Sigmoid colon (tissue), 7 donors: ENCODE data around the gene PIP5KL1. TPM values are rescaled to one million over a fixed set of nuclear protein-coding genes. Genes with fewer than 3 reads are reported as not detected.

Experiments
- DNase-seq: peaks from one replicate; pipeline ENCODE4 v3.0.0-alpha.2; 2019
- H3K27ac ChIP-seq, 4 donors: fragments of 200-600 bp; sonication (generic); one replicate each; pipeline ENCODE4 v1.5.1; 2016 to 2019; ENCODE audit warnings: mild to moderate bottlenecking in 1 of 4
- H3K27me3 ChIP-seq, 3 donors: fragments of 200-600 bp; sonication (generic); one replicate each; pipeline ENCODE4 v1.5.1; 2019; ENCODE audit warnings: mild to moderate bottlenecking in 1 of 3
- H3K36me3 ChIP-seq, 4 donors: fragments of 200-600 bp; sonication (generic); one replicate each; pipeline ENCODE4 v1.5.1; 2016 to 2019
- H3K4me1 ChIP-seq, 4 donors: fragments of 200-600 bp; sonication (generic); one replicate each; pipeline ENCODE4 v1.5.1; 2017 to 2019
- H3K4me3 ChIP-seq, 4 donors: fragments of 200-600 bp; sonication (generic); one replicate each; pipeline ENCODE4 v1.5.1; 2017 to 2019; ENCODE audit warnings: mild to moderate bottlenecking in 2 of 4, moderate library complexity in 1 of 4
- H3K9me3 ChIP-seq, 4 donors: fragments of 200-600 bp in 3 of 4; sonication (generic) in 3 of 4; one replicate each; pipeline versions ENCODE4 v1.5.1 to v1.6.1; 2013 to 2019
- EP300 ChIP-seq, 4 donors: sonication (generic); formaldehyde crosslinking; IDR thresholded peaks; one replicate each; pipeline ENCODE4 v1.6.1; 2017; ENCODE audit warnings: antibody characterized with exemption in 4 of 4
- POLR2A ChIP-seq, 2 donors: fragments of 450-650 bp; IDR thresholded peaks; one replicate each; pipeline ENCODE4 v1.6.1; 2016; ENCODE audit warnings: antibody characterized with exemption in 2 of 2, mild to moderate bottlenecking in 2 of 2, moderate library complexity in 2 of 2
- POLR2AphosphoS5 ChIP-seq, 4 donors: sonication (generic); formaldehyde crosslinking; IDR thresholded peaks; one replicate each; pipeline ENCODE4 v1.6.1; 2017; ENCODE audit warnings: antibody characterized with exemption in 4 of 4
- WGBS, 2 donors: extraction: QIAGEN DNeasy Blood & Tissue Kit; methylation state at CpG; one replicate each; pipeline ENCODE4 v1.1.7; 2013; 5-methylcytosine and 5-hydroxymethylcytosine counted together
- intact Hi-C: fragments of 100-400 bp; cut with DNase I; formaldehyde crosslinking; loops from one replicate; pipeline ENCODE4 v1.15.1; 2023
- polyA plus RNA-seq, 3 donors: library from polyadenylated mRNA; stranded (reverse); fragments of 200-250 nt; gene quantifications; one replicate each; pipeline ENCODE4 v1.2.3, GENCODE V29; 2013
- total RNA-seq, 4 donors: library from RNA; depleted of rRNA; stranded (reverse); fragments of >200 nt; gene quantifications; one replicate each; pipeline ENCODE4 v1.1.0, GENCODE V29; 2016
- TF ChIP-seq, protein P1 (sequence below), 4 experiments: fragments of 450-650 bp in 3 of 4; fragments of 200-600 bp in 1 of 4; IDR thresholded peaks; one replicate each; pipeline ENCODE4 v1.5.1; 2016 to 2019; ENCODE audit warnings: antibody characterized with exemption in 4 of 4, mild to moderate bottlenecking in 3 of 4, moderate library complexity in 2 of 4
- donor health status: healthy with polysubstance abuse.
- donor health status: Bipolar disorder and iron deficiency.
- donor health status: healthy.

PIP5KL1 gene
- total and polyA plus RNA-seq, 7 donors, result 0.16 to 4.2 (median 2.1) TPM; not detected in 1

DNA sequence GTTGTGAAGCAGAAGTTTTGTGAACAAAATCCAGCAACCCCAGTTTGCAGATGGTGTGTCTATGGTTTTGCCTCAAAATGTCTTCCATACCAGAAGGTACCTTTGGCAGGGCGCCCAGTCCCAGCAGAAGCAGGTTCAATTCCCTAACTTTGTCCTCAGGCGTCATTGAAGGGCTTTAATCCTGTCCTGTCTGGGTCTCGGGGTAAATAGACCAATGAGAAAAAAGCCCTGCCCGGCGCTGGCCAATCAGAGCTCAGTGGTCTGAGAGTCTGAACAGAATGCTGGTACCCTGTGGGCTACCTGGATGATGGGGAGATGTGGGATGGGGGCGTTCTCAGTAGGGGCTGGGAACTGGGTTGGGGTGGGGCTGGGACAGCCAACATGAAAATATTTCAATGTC lies 7.5 kb downstream of the PIP5KL1 start:
- no peaks in the 10 kb centered on the region for H3K9me3 ChIP-seq
- DNase-seq, result no peak
- H3K27me3 ChIP-seq, result peaks cover 17 to 30% (median 20%) of the 10 kb centered on the region in 3 donors
- H3K4me1 ChIP-seq, result peaks cover 0 to 42% (median 40%) of the 10 kb centered on the region in 4 donors
- H3K36me3 ChIP-seq, result no peaks in the 10 kb centered on the region
- no peak overlapping the region for H3K27ac ChIP-seq
- 41 to 60% methylated on average over 6 of the region's 6 CpGs for WGBS, 2 donors
- no peak overlapping the region for H3K4me3 ChIP-seq
- intact Hi-C loops, result loop anchor here (10.0 kb wide), 1 partner anchor 418 kb away; no protein-coding TSS in a partner anchor
- TF ChIP-seq, protein P1, sequence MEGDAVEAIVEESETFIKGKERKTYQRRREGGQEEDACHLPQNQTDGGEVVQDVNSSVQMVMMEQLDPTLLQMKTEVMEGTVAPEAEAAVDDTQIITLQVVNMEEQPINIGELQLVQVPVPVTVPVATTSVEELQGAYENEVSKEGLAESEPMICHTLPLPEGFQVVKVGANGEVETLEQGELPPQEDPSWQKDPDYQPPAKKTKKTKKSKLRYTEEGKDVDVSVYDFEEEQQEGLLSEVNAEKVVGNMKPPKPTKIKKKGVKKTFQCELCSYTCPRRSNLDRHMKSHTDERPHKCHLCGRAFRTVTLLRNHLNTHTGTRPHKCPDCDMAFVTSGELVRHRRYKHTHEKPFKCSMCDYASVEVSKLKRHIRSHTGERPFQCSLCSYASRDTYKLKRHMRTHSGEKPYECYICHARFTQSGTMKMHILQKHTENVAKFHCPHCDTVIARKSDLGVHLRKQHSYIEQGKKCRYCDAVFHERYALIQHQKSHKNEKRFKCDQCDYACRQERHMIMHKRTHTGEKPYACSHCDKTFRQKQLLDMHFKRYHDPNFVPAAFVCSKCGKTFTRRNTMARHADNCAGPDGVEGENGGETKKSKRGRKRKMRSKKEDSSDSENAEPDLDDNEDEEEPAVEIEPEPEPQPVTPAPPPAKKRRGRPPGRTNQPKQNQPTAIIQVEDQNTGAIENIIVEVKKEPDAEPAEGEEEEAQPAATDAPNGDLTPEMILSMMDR (IDR thresholded peaks at IDR 0.05), result no peak
- TF ChIP-seq EP300 (IDR thresholded peaks at IDR 0.05) (no peak), POLR2A (IDR thresholded peaks at IDR 0.05) (no peak), POLR2AphosphoS5 (IDR thresholded peaks at IDR 0.05) (no peak)

DNA sequence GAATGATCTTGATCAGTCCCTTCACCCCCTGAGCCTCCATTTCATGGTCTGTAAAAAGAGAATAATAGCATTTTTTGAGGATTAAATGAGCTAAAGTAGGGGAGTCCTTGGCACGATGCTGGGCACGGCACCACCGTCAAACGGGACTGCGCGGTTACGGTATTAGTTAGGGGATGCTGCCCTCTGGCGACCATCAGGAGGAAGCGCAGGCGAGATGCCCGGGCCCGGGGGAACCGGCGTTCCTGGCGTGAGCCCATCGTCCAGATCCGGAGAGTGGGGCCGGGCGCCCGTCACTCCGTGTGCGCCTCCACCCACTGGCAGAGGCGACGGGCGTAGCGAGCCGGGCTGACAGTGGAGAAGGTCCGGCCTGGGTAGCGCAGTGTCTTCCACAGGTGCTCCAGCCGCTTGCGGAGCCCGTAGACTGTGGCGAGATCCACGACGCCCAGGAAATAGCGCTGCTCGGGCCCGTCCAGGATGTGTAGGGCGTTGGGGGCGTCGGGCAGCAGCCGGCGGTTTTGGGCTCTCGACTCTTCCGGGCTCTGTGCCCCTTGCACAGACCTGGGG lies 8.9 kb downstream of the PIP5KL1 start:
- WGBS, 2 donors, result 8 to 12% methylated on average over 45 of the region's 45 CpGs
- Histone ChIP-seq H3K36me3 (no peaks in the 10 kb centered on the region), H3K4me3 (peak overlapping the region in 2 of 4 donors; percentile 17 to 23), H3K4me1 (peaks cover 0 to 38% (median 36%) of the 10 kb centered on the region in 4 donors), H3K9me3 (no peaks in the 10 kb centered on the region), H3K27ac (no peak overlapping the region), H3K27me3 (peaks cover 3 to 16% (median 6%) of the 10 kb centered on the region in 3 donors)
- TF ChIP-seq POLR2A (IDR thresholded peaks at IDR 0.05) (no peak), EP300 (IDR thresholded peaks at IDR 0.05) (no peak), POLR2AphosphoS5 (IDR thresholded peaks at IDR 0.05) (peak in 2 of 4 donors; percentile 24 to 44)
- TF ChIP-seq, protein P1 (IDR thresholded peaks at IDR 0.05), result peak; percentile 87 to 97 (median 92)
- intact Hi-C loops, result loop anchor here (10.0 kb wide), 1 partner anchor 417 kb away; no protein-coding TSS in a partner anchor
- peak; percentile 88 for DNase-seq

DNA sequence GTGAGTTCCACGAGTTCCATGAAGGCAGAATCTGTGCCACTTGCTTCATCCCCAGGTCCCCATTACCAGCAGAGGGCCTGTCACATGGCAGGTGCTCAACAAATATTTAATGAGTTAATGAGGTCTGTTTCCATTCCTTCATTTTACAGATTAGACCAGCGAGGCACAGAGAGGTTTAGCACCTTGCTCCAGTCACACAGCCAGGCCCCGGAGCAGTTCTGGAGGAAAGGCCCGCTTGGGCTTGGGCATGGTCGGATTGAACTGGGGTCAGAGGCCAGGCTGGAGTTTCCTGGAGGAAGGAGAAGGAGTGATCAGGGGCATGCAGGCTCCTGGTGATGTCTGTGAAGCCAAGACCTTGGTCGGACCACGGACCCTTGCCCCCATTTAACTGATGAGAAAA lies 9.8 kb downstream of the PIP5KL1 start:
- peaks cover 0 to 46% (median 44%) of the 10 kb centered on the region in 4 donors for H3K4me1 ChIP-seq
- H3K27me3 ChIP-seq, result peaks cover 0 to 7% (median 0%) of the 10 kb centered on the region in 3 donors
- DNase-seq, result no peak
- intact Hi-C loops, result loop anchor here (10.0 kb wide), 1 partner anchor 416 kb away; no protein-coding TSS in a partner anchor
- WGBS, 2 donors, result 72 to 90% methylated on average over 7 of the region's 7 CpGs
- no peak for TF ChIP-seq EP300 (IDR thresholded peaks at IDR 0.05)
- no peak overlapping the region for H3K27ac ChIP-seq
- H3K4me3 ChIP-seq, result no peak overlapping the region
- H3K9me3 ChIP-seq, result no peaks in the 10 kb centered on the region
- H3K36me3 ChIP-seq, result no peaks in the 10 kb centered on the region

DNA sequence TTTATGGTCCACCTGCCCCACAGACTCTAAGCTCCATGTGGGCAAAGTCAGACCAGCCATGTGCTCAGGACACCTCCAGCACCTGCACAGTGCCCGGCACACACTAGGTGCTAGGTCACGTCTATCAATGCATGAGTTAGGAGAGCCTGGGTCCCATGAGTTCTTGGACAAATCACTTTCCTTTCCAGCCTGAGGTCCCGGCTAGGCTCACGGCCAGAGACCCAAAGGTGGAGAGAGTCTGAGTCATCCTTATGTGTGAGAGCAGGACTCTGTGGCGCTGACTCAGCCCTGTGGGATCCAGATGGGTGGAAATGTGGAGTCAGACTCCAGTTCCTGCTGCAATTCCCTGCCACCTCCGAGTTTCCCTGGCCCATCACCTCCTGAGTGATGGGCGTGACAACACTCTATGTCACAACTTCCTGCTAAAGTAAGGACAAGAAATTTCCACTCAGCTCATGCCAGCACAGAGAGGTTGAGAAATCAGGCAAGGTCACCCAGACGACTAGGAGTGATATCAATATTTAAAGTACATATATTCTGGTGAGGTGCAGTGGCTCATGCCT lies 11.2 kb downstream of the PIP5KL1 start:
- H3K27me3 ChIP-seq, result no peaks in the 10 kb centered on the region
- peak; percentile 96 for DNase-seq
- H3K9me3 ChIP-seq, result no peaks in the 10 kb centered on the region
- H3K4me3 ChIP-seq, result no peak overlapping the region
- peak overlapping the region; percentile 15 to 80 (median 74) for H3K27ac ChIP-seq
- peaks cover 0 to 57% (median 52%) of the 10 kb centered on the region in 4 donors for H3K4me1 ChIP-seq
- H3K36me3 ChIP-seq, result no peaks in the 10 kb centered on the region
- intact Hi-C loops, result loop anchor here (2.0 to 5.0 kb wide), 4 partner anchors 42 to 331 kb away; partner anchors contain the start of genes AK1, CDK9 and FPGS
- WGBS, 2 donors, result 16 to 52% methylated on average over 8 of the region's 8 CpGs
- TF ChIP-seq, protein P1 (IDR thresholded peaks at IDR 0.05), result no peak
- TF ChIP-seq POLR2A (IDR thresholded peaks at IDR 0.05) (no peak), EP300 (IDR thresholded peaks at IDR 0.05) (peak in 1 of 4 donors; percentile 9), POLR2AphosphoS5 (IDR thresholded peaks at IDR 0.05) (peak; percentile 10 to 82 (median 44))
